Smooth muscle cell (in vitro differentiated cells): ENCODE measurements around the gene FAM13A. TPM values are rescaled to one million over a fixed set of nuclear protein-coding genes. Genes with fewer than 3 reads are reported as not detected.

Experiments used
- DNase-seq: peaks from one replicate; lab custom pipeline; 2025; ENCODE audit not compliant: unreplicated experiment; lab: John Stamatoyannopoulos, UW
- H2AFZ ChIP-seq: fragments of 200-600 bp; sonication (generic); 2 replicates; pipeline ENCODE4 v1.6.0; 2016; ENCODE audit warnings: antibody characterized with exemption, low read depth, mild to moderate bottlenecking
- H3F3A ChIP-seq: fragments of 200-600 bp; sonication (generic); 2 replicates; pipeline ENCODE4 v1.6.0; 2017; ENCODE audit warnings: antibody characterized with exemption, low read depth
- H3K27ac ChIP-seq: fragments of 200-600 bp; sonication (generic); 2 replicates; pipeline ENCODE4 v1.5.1; 2016; ENCODE audit warnings: low read depth, mild to moderate bottlenecking
- H3K27me3 ChIP-seq: fragments of 200-600 bp; sonication (generic); 2 replicates; pipeline ENCODE4 v1.6.1; 2016; ENCODE audit warnings: low read depth, mild to moderate bottlenecking
- H3K36me3 ChIP-seq: fragments of 200-600 bp; sonication (generic); 2 replicates; pipeline ENCODE4 v1.5.1; 2016; ENCODE audit warnings: low read depth
- H3K4me1 ChIP-seq: fragments of 200-600 bp; sonication (generic); 2 replicates; pipeline ENCODE4 v1.5.1; 2016; ENCODE audit warnings: low read depth
- H3K4me2 ChIP-seq: fragments of 200-600 bp; sonication (generic); 2 replicates; pipeline ENCODE4 v1.6.0; 2016; ENCODE audit warnings: mild to moderate bottlenecking
- H3K4me3 ChIP-seq: fragments of 200-600 bp; sonication (generic); 2 replicates; pipeline ENCODE4 v1.5.1; 2016; ENCODE audit warnings: mild to moderate bottlenecking
- H3K79me2 ChIP-seq: fragments of 200-600 bp; sonication (generic); 2 replicates; pipeline ENCODE4 v1.6.0; 2016; ENCODE audit warnings: low read depth, mild to moderate bottlenecking
- H3K9ac ChIP-seq: fragments of 200-600 bp; sonication (generic); 2 replicates; pipeline ENCODE4 v1.6.0; 2016; ENCODE audit warnings: low read depth
- H3K9me3 ChIP-seq: fragments of 200-600 bp; sonication (generic); replicated peaks from 2 replicates; pipeline ENCODE4 v1.5.1; 2016; ENCODE audit warnings: low read depth
- H4K20me1 ChIP-seq: fragments of 200-600 bp; sonication (generic); 2 replicates; pipeline ENCODE4 v1.6.0; 2016; ENCODE audit warnings: low read depth
- CTCF ChIP-seq: fragments of 200-600 bp; sonication (generic); IDR thresholded peaks from 2 replicates; pipeline ENCODE4 v1.5.1; 2017; ENCODE audit warnings: borderline replicate concordance, mild to moderate bottlenecking, antibody characterized with exemption; ENCODE audit not compliant: insufficient read depth, poor library complexity, severe bottlenecking
- WGBS: methylation state at CpG from one replicate; pipeline ENCODE4 v1.1.7; 2016; ENCODE audit warnings: low lambda C conversion rate; 5-methylcytosine and 5-hydroxymethylcytosine counted together
- polyA plus RNA-seq: library from polyadenylated mRNA; unstranded; fragments of >200 nt; fragmentation: Nextera tagmentation; extraction: Ambion mirVana; gene quantifications from 2 replicates; pipeline ENCODE4 v1.2.1, GENCODE V29; 2016
- total RNA-seq: library from RNA; depleted of rRNA; stranded (reverse); fragments of >200 nt; gene quantifications from 2 replicates; pipeline ENCODE4 v1.2.3, GENCODE V29; 2014

The FAM13A gene
- total and polyA plus RNA-seq, 2 experiments from 2014 or later, result 14.6 to 39.9 TPM

- no peaks in the 10 kb centered on the region for H4K20me1 ChIP-seq
- peaks cover 6% of the 10 kb centered on the region for H3F3A ChIP-seq
- no peak for TF ChIP-seq CTCF
- H3K27ac ChIP-seq, result no peak overlapping the region
- H3K9me3 ChIP-seq, result no peaks in the 10 kb centered on the region
- H3K4me3 ChIP-seq, result no peak overlapping the region
- no peak overlapping the region for H3K9ac ChIP-seq
- no peak overlapping the region for H3K4me2 ChIP-seq
- H3K4me1 ChIP-seq, result no peaks in the 10 kb centered on the region
- no peaks in the 10 kb centered on the region for H3K79me2 ChIP-seq
- H2AFZ ChIP-seq, result no peak overlapping the region
- no peaks in the 10 kb centered on the region for H3K27me3 ChIP-seq
- DNase-seq, result no peak
- 100% methylated on average over 1 of the region's 1 CpG for WGBS
- peaks cover 21% of the 10 kb centered on the region for H3K36me3 ChIP-seq
Observed at GRCh38 chr4:88786011-88786410, 271.0 kb downstream of the FAM13A start.

GRCh38 chr4:88780389-88780788 is 276.6 kb downstream of the FAM13A start:
- H3K4me1 ChIP-seq, result no peaks in the 10 kb centered on the region
- H3K9ac ChIP-seq, result no peak overlapping the region
- H3K27ac ChIP-seq, result no peak overlapping the region
- no peak for TF ChIP-seq CTCF
- H3K27me3 ChIP-seq, result no peaks in the 10 kb centered on the region
- no peak overlapping the region for H3K4me3 ChIP-seq
- no peak for DNase-seq
- no peaks in the 10 kb centered on the region for H4K20me1 ChIP-seq
- no peak overlapping the region for H2AFZ ChIP-seq
- no peaks in the 10 kb centered on the region for H3K9me3 ChIP-seq
- H3K79me2 ChIP-seq, result no peaks in the 10 kb centered on the region
- H3F3A ChIP-seq, result no peaks in the 10 kb centered on the region
- no peak overlapping the region for H3K4me2 ChIP-seq
- H3K36me3 ChIP-seq, result peaks cover 18% of the 10 kb centered on the region
- WGBS, result 100% methylated on average over 1 of the region's 1 CpG

GRCh38 chr4:88779431-88779830 is 277.6 kb downstream of the FAM13A start:
- WGBS, result 99% methylated on average over 3 of the region's 3 CpGs
- H3K4me2 ChIP-seq, result no peak overlapping the region

More at GRCh38 chr4:88779431-88779830, 277.6 kb downstream of the FAM13A start:
- Histone ChIP-seq H3K9me3 (no peaks in the 10 kb centered on the region), H3K9ac (no peak overlapping the region), H3K27ac (no peak overlapping the region), H3K27me3 (no peaks in the 10 kb centered on the region), H3K79me2 (no peaks in the 10 kb centered on the region), H2AFZ (no peak overlapping the region), H3K36me3 (peaks cover 15% of the 10 kb centered on the region), H4K20me1 (no peaks in the 10 kb centered on the region), H3K4me1 (no peaks in the 10 kb centered on the region), H3K4me3 (no peak overlapping the region), H3F3A (no peaks in the 10 kb centered on the region)
- DNase-seq, result no peak
- TF ChIP-seq CTCF, result no peak
